ENCODE results near the gene GNB1L.

The GNB1L gene

DNA sequence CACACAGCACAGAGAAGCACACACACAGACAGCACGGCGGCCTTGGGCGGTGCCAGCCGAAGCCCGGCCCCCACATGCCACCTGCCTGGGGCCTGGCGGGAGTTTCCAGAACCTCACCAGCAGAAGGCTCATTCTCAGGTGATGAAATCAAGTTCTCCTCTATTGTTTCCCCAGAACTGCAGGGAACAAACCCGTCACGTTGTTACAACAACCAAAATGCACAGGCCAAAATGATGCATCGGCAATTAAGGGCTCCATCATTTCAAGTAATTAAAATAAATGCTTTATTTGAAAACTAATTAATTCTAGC lies 30.8 kb downstream of the GNB1L start:
- H3K4me3 ChIP-seq (replicated peaks; ENCODE audit: low read depth, low read length): no peak overlapping the region
- TF ChIP-seq CTCF (IDR thresholded peaks at IDR 0.05; ENCODE audit: insufficient read depth, low read length, poor library complexity, severe bottlenecking): no peak
- DNase-seq (ENCODE audit: extremely low read depth, insufficient read length): no peak

GRCh38 chr22:19823191-19823901 lies 31.3 kb downstream of the GNB1L start:
- no peak for TF ChIP-seq CTCF (IDR thresholded peaks at IDR 0.05; ENCODE audit: insufficient read depth, low read length, poor library complexity, severe bottlenecking)
- Histone ChIP-seq H3K27me3 (replicated peaks; ENCODE audit: control insufficient read depth, insufficient read depth, low read length) (no peaks in the 10 kb centered on the region), H3K36me3 (ENCODE audit: control insufficient read depth, insufficient read depth, low read length) (no peaks in the 10 kb centered on the region; the same call in 1 of the 2 replicates), H3K4me3 (replicated peaks; ENCODE audit: low read depth, low read length) (no peak overlapping the region)
- DNase-seq (ENCODE audit: extremely low read depth, insufficient read length): no peak

More for the DNA sequence above, 30.8 kb downstream of the GNB1L start:
- Histone ChIP-seq H3K36me3 (ENCODE audit: control insufficient read depth, insufficient read depth, low read length) (no peaks in the 10 kb centered on the region; the same call in 1 of the 2 replicates), H3K27me3 (replicated peaks; ENCODE audit: control insufficient read depth, insufficient read depth, low read length) (no peaks in the 10 kb centered on the region)

- TF ChIP-seq CTCF (IDR thresholded peaks at IDR 0.05; ENCODE audit: insufficient read depth, low read length, poor library complexity, severe bottlenecking): no peak
- no peak for DNase-seq (ENCODE audit: extremely low read depth, insufficient read length)
- no peak overlapping the region for H3K4me3 ChIP-seq (replicated peaks; ENCODE audit: low read depth, low read length)
These were observed 32.2 kb downstream of the GNB1L start for GRCh38 chr22:19822301-19823117.

GRCh38 chr22:19821523-19822300 lies 33.0 kb downstream of the GNB1L start:
- DNase-seq (ENCODE audit: extremely low read depth, insufficient read length): no peak
- Histone ChIP-seq H3K4me3 (replicated peaks; ENCODE audit: low read depth, low read length) (no peak overlapping the region), H3K36me3 (ENCODE audit: control insufficient read depth, insufficient read depth, low read length) (no peaks in the 10 kb centered on the region; the same call in 1 of the 2 replicates), H3K27me3 (replicated peaks; ENCODE audit: control insufficient read depth, insufficient read depth, low read length) (no peaks in the 10 kb centered on the region)
- no peak for TF ChIP-seq CTCF (IDR thresholded peaks at IDR 0.05; ENCODE audit: insufficient read depth, low read length, poor library complexity, severe bottlenecking)

More at GRCh38 chr22:19822301-19823117, 32.2 kb downstream of the GNB1L start:
- no peaks in the 10 kb centered on the region for H3K27me3 ChIP-seq (replicated peaks; ENCODE audit: control insufficient read depth, insufficient read depth, low read length)
- H3K36me3 ChIP-seq (ENCODE audit: control insufficient read depth, insufficient read depth, low read length): no peaks in the 10 kb centered on the region; the same call in 1 of the 2 replicates

GRCh38 chr22:19820880-19821522 lies 33.7 kb downstream of the GNB1L start:
- TF ChIP-seq CTCF (IDR thresholded peaks at IDR 0.05; ENCODE audit: insufficient read depth, low read length, poor library complexity, severe bottlenecking): no peak
- H3K36me3 ChIP-seq (ENCODE audit: control insufficient read depth, insufficient read depth, low read length): no peaks in the 10 kb centered on the region
- no peak overlapping the region for H3K4me3 ChIP-seq (replicated peaks; ENCODE audit: low read depth, low read length)
- no peaks in the 10 kb centered on the region for H3K27me3 ChIP-seq (replicated peaks; ENCODE audit: control insufficient read depth, insufficient read depth, low read length)
- DNase-seq (ENCODE audit: extremely low read depth, insufficient read length): no peak
